ENCODE results near the gene CNTNAP2.

Gene CNTNAP2

DNA sequence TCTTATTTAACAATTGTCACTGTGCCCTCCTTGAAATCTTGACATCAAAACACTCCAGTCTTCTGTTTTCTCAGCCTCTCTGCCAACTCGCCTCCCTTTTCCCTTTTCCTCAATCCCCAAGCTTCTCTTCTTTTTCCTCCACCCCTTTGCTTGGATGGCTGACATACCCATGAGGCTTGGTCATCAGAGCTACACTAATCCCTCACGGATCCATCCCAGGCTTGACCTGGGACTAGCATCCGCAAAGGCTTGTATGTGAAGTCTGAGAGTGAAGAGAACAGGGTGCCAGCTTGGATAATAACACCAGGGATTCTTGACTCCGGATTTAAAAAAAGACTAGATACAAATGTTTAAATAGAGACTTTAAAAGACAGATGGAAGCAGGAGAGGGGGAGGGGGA is 2045.2 kb downstream of the CNTNAP2 start:
- no peak for DNase-seq

GRCh38 chr7:148162808-148163207 is 2046.2 kb downstream of the CNTNAP2 start:
- DNase-seq: no peak

- no peak for DNase-seq
Observed at GRCh38 chr7:148163246-148163645, 2046.6 kb downstream of the CNTNAP2 start.

GRCh38 chr7:148172920-148173319 is 2056.3 kb downstream of the CNTNAP2 start:
- DNase-seq: no peak

- no peak for DNase-seq
Observed at GRCh38 chr7:148173369-148173768, 2056.8 kb downstream of the CNTNAP2 start.

- DNase-seq: no peak
Observed at GRCh38 chr7:148174376-148174775, 2057.8 kb downstream of the CNTNAP2 start.

DNA sequence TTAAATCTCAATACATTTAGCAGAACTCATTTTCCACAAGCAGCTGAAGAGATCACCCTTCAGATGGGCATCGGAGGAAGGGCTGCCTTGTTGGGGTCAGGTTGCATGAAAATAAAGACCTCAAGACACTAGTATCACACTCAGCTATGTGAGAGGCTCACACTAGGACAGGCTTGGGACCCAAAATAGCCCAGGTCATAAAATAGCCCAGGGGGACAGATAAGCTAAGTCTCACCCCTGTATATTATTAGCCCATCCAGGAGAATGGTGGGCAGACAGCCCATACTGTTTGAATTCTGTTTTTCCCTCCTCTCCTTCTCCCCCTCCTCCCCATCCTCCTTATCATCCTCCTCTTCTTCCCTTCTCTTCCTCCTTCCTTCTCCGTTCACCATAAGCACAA is 2058.9 kb downstream of the CNTNAP2 start:
- no peak for DNase-seq

- no peak for DNase-seq
Observed at GRCh38 chr7:148177972-148178371, 2061.4 kb downstream of the CNTNAP2 start.

DNA sequence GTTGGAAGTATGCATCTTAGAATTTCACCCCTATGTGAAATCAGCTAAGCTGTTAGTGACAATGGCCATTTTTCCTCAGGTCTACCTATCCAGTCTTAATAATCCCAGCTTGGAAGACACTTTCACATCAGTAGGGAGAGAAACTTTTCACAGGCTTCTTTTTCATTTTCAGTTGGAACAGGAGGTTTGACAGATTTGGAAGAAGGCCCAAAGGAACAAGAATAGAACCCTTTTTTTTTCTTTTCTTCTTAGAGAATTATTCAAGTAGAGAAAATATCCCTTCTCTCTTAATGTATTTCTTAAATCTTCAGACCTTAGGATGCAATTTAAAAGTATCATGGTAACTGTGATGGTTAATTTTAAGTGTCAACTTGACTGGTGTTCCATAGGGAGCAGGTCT is 2063.5 kb downstream of the CNTNAP2 start:
- no peak for DNase-seq

DNA sequence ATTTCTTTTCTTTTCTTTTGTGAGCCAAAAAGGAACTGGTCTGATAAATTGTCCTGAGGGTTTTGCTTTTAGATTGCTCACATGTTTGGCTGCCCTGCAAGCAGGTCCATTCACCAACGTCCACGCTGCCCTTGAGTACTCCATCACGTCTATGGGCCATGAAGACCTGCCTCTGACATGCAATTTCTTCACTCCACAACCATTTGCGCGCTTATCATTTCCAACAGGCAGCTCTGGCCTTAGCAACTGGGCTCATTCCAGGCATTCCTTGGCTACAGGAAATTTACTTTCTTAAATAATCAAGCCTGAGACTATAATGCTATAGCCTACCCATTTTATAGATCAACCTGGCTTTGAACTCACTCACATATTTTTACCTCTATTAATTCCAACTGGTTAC is 2065.7 kb downstream of the CNTNAP2 start:
- DNase-seq: no peak

- DNase-seq: no peak
Observed at GRCh38 chr7:148185041-148185440, 2068.4 kb downstream of the CNTNAP2 start.

- no peak for DNase-seq
Observed at GRCh38 chr7:148187471-148187870, 2070.9 kb downstream of the CNTNAP2 start.

DNA sequence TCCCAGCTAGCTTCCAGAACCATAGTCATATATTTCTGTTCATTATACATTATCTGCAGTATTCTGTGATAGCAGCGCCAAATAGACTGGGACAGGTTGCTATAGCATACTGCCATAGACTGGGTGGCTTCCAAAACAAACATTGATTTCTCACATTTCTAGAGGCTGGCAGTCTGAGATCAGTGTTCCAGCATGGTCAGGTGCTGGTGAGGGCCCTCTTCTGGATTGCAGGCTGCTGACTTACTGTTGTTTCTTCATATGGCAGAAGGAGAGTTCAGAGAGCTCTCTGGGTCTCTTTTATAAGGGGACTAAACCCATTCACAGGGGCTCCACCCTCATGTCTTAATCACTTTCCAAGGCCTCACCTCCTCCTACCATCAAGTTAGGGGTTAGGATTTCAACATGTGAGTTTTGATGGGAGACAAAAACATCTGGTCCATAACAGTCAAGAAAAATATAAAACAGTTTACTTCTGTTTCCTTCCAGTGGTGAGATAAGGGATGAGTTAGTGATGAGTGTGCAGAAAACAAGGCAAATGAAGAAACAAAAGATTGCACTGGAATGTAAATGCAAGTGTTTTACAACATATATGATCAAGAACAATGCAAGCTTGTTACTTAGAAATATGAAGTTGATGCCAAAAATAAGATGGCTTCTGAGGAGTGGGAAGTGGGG is 2074.9 kb downstream of the CNTNAP2 start:
- no peak for DNase-seq

GRCh38 chr7:148192491-148192890 is 2075.9 kb downstream of the CNTNAP2 start:
- DNase-seq: no peak

DNA sequence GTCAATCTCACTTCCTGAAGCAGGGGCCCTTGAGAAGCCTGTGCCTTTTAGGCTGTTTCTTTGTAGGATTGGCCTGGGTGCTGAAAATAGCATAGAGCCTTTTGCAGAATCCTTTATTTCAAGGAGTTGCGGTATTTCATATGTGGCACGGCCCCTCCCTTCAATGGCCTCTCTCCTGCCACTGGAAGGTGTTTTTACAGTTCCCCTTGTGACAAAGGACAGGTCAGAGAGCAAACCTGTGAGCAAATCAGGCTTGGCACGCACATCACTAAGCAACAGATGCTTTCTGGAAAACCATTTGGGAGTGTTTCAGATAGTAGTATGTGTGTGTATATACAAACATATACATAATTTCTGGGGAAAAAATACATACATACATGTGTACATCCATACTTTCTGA is 2085.4 kb downstream of the CNTNAP2 start:
- no peak for DNase-seq

DNA sequence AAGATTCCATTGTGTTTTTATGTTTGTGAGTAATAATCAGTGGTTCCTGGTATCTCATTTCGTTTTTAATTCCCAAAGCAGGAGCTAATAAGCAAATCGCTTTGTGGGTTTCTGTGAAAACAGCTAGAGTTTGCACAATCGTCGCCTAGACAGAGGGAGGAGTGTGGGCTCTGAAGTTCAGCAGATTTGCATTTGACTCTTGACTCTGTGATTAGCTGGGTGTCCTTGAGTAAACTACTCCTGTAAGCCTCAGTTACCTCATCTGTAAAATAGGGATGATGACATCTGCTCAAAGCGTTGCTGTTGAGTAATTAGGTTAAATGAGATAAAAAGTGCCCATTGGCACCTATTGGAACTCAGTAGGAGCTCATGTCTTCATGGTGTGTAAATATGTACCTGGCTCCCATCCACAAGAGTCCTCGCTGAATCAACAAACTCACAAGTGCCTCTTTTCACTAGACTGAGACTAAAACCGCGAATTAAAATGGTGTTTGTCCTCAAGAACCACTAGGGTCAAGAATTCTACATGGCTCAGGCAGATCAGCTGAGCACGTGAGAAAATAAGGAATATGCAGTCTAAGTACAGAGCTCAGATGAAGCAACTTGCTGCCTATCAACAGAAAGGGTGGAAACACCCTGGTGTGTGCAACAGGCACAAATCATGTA is 2088.2 kb downstream of the CNTNAP2 start:
- DNase-seq: no peak

DNA sequence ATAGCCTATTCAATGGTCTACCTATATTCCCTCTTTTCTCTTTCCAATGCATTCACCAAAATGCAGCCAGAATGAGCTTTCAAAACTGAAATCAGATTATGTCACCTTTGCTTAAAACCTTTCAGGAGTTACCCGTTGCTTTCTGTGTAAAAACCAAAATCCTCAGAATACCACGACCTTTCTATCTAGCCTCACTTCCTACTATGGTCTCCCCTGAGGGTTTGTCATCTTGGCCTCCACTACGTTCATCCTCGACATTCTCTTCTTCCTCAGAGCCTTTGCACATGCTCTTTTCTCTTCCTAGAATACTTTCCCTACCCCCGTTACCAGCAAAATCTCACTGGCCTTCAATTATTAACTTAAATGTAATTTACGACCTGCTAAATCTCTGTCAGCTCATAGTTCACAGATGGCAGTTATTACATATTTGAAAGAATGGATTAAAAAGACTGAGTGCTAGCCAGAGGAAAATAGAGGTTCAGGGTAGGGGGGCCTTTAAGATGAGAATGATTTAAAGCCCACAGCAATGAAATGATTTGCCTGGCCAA is 2093.1 kb downstream of the CNTNAP2 start:
- no peak for DNase-seq

GRCh38 chr7:148210804-148211325 is 2094.3 kb downstream of the CNTNAP2 start:
- no peak for DNase-seq

- no peak for DNase-seq
Observed at GRCh38 chr7:148211740-148212151, 2095.1 kb downstream of the CNTNAP2 start.

DNA sequence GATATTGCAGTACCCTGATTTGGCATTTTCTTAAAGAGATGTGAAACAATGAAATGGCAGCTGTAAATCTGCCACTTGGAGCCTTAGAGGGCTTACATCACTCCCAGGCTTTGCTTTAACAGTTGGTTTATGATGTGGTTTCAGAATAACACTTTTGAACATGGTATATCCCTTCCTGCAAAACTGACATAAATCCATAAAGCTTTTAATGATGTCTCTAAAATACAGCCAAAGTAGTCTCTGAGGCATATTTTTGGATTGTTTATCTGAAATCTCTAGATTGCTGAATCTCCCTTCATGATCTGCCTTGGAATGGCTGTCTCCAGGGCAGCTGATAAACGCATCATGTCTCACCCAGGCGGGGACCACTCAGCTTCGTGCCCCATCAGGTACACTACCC is 2096.1 kb downstream of the CNTNAP2 start:
- no peak for DNase-seq

DNA sequence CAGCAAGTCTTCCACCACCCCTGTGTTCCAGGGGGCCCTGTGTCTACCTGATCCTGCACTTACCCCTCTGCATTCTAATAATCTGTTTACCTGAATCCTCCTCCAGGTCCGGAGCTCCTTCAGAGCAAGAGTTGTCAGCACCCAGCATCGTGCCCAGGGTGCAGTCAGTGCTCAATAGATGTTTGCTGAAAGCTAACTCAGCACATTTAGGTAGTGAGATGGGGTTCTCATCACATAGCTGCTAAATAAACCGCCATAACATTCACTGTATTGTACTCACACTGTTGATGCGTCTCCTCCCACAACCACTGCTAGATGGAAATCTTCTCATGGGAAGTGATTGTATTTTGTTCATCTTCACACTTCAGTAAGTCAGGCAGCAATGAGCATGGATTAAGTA is 2097.5 kb downstream of the CNTNAP2 start:
- no peak for DNase-seq

- no peak for DNase-seq
Observed at GRCh38 chr7:148218603-148219002, 2102.0 kb downstream of the CNTNAP2 start.

GRCh38 chr7:148222721-148223120 is 2106.1 kb downstream of the CNTNAP2 start:
- no peak for DNase-seq

GRCh38 chr7:148223160-148223559 is 2106.6 kb downstream of the CNTNAP2 start:
- DNase-seq: no peak

Measured in right kidney (tissue), 1 donor.